Tibial nerve (tissue), 4 donors: ENCODE measurements around the gene C1orf50.
A peak's percentile ranks its signal among the peaks of the same experiment; 100 is the strongest.

Source experiments
- CTCF ChIP-seq, 5 experiments: fragments of 200-600 bp in 3 of 5; fragments of 450-650 bp in 2 of 5; sonication (generic) in 3 of 5; IDR thresholded peaks; one replicate each; pipeline ENCODE4 v1.5.1; 2016 to 2019; ENCODE audit warnings: antibody characterized with exemption in 5 of 5, mild to moderate bottlenecking in 3 of 5, moderate library complexity in 2 of 5
- EP300 ChIP-seq, 2 donors: sonication (generic); formaldehyde crosslinking; IDR thresholded peaks; one replicate each; pipeline ENCODE4 v1.6.1; 2017; ENCODE audit warnings: antibody characterized with exemption in 2 of 2, mild to moderate bottlenecking in 1 of 2
- POLR2A ChIP-seq, 2 donors: fragments of 450-650 bp; IDR thresholded peaks; one replicate each; pipeline ENCODE4 v1.6.1; 2017; ENCODE audit warnings: antibody characterized with exemption in 2 of 2, mild to moderate bottlenecking in 2 of 2, moderate library complexity in 2 of 2

- TF ChIP-seq CTCF (IDR thresholded peaks at IDR 0.05) (peak in 3 of 5 experiments; percentile 6 to 29 (median 19)), EP300 (IDR thresholded peaks at IDR 0.05) (no peak), POLR2A (IDR thresholded peaks at IDR 0.05) (no peak)
Observed at GRCh38 chr1:42736152-42736551, 30.9 kb upstream of the C1orf50 start.
